CD14-positive monocyte (primary cell): Measurements from ENCODE around the gene ANK2. TPM values are rescaled to one million over a fixed set of nuclear protein-coding genes. Genes with fewer than 3 reads are reported as not detected.

Source experiments
- DNase-seq, 3 donors: peaks; one replicate each; pipeline ENCODE4 v3.0.0-alpha.2; 2011 to 2022
- H2AFZ ChIP-seq: 2 replicates; pipeline ENCODE4 v1.6.0; 2012; ENCODE audit warnings: mild to moderate bottlenecking, low read depth, low read length, inconsistent platforms; ENCODE audit not compliant: insufficient read depth, poor library complexity, severe bottlenecking
- H3K27ac ChIP-seq, 2 donors: 1 replicate in 1 of 2; 2 replicates in 1 of 2; pipeline ENCODE4 v1.5.1; 2012 to 2013; ENCODE audit warnings: low read length in 2 of 2, control low read depth in 1 of 2, inconsistent platforms in 1 of 2, low read depth in 1 of 2, mild to moderate bottlenecking in 1 of 2
- H3K27me3 ChIP-seq, 2 donors: one replicate each; pipeline versions ENCODE4 v1.6.0 to v1.6.1; 2011 to 2013; ENCODE audit warnings: low read length in 2 of 2; ENCODE audit not compliant: control insufficient read depth in 2 of 2, insufficient read depth in 2 of 2
- H3K36me3 ChIP-seq, 2 donors: replicated peaks in 1 of 2; 1 replicate in 1 of 2; 2 replicates in 1 of 2; pipeline versions ENCODE4 v1.5.1 to v1.6.1; 2012 to 2013; ENCODE audit warnings: low read length in 2 of 2, control low read depth in 1 of 2, inconsistent platforms in 1 of 2, mild to moderate bottlenecking in 1 of 2; ENCODE audit not compliant: insufficient read depth in 2 of 2, control insufficient read depth in 1 of 2
- H3K4me1 ChIP-seq, 2 donors: 1 replicate in 1 of 2; 2 replicates in 1 of 2; pipeline versions ENCODE4 v1.5.1 to v1.6.1; 2012 to 2013; ENCODE audit warnings: low read length in 2 of 2, control low read depth in 1 of 2, inconsistent platforms in 1 of 2, mild to moderate bottlenecking in 1 of 2, moderate library complexity in 1 of 2; ENCODE audit not compliant: insufficient read depth in 2 of 2, control insufficient read depth in 1 of 2
- H3K4me2 ChIP-seq: replicated peaks from 2 replicates; pipeline ENCODE3; 2012; ENCODE audit warnings: low read length, moderate library complexity, mild to moderate bottlenecking; ENCODE audit not compliant: poor library complexity, severe bottlenecking; ENCODE audit errors: extremely low read depth
- H3K4me3 ChIP-seq, 3 experiments: fragments of 200-600 bp in 1 of 3; sonication (generic) in 1 of 3; replicated peaks in 1 of 3; 1 replicate in 2 of 3; 2 replicates in 1 of 3; pipeline ENCODE4 v1.5.1; 2011 to 2013; ENCODE audit warnings: low read length in 3 of 3, mild to moderate bottlenecking in 3 of 3, control low read depth in 2 of 3, low read depth in 2 of 3, inconsistent platforms in 1 of 3, moderate library complexity in 1 of 3
- H3K79me2 ChIP-seq: 2 replicates; pipeline ENCODE4 v1.6.0; 2012; ENCODE audit warnings: mild to moderate bottlenecking, control low read depth, inconsistent platforms, low read length, moderate library complexity; ENCODE audit not compliant: insufficient read depth
- H3K9ac ChIP-seq: 2 replicates; pipeline ENCODE4 v1.6.0; 2017; ENCODE audit warnings: low read length, mild to moderate bottlenecking; ENCODE audit not compliant: insufficient read depth, poor library complexity, severe bottlenecking
- H3K9me3 ChIP-seq, 2 donors: replicated peaks in 1 of 2; 1 replicate in 1 of 2; 2 replicates in 1 of 2; pipeline versions ENCODE4 v1.5.1 to v1.6.1; 2012 to 2013; ENCODE audit warnings: low read length in 2 of 2, control low read depth in 1 of 2; ENCODE audit not compliant: control insufficient read depth in 1 of 2, insufficient read depth in 1 of 2
- H4K20me1 ChIP-seq: 2 replicates; pipeline ENCODE4 v1.6.0; 2012; ENCODE audit warnings: mild to moderate bottlenecking, low read length, control low read depth, moderate library complexity; ENCODE audit not compliant: insufficient read depth
- H3K27ac Mint-ChIP-seq, 7 donors: one replicate each; pipeline ENCODE4 v1.8.0; 2020; ENCODE audit warnings: mild to moderate bottlenecking in 7 of 7, mixed read lengths in 7 of 7, moderate library complexity in 6 of 7, inconsistent platforms in 2 of 7
- H3K27me3 Mint-ChIP-seq, 3 donors: one replicate each; pipeline ENCODE4 v1.8.0; 2021 to 2022; ENCODE audit warnings: low read depth in 3 of 3, mild to moderate bottlenecking in 3 of 3, mixed read lengths in 3 of 3, moderate library complexity in 3 of 3, inconsistent platforms in 1 of 3
- H3K36me3 Mint-ChIP-seq, 2 donors: one replicate each; pipeline ENCODE4 v1.8.0; 2020; ENCODE audit warnings: mixed read lengths in 2 of 2, inconsistent platforms in 1 of 2, mild to moderate bottlenecking in 1 of 2
- H3K4me1 Mint-ChIP-seq: one replicate; pipeline ENCODE4 v1.8.0; 2020; ENCODE audit warnings: mild to moderate bottlenecking, mixed read lengths
- H3K4me3 Mint-ChIP-seq, 2 donors: one replicate each; pipeline ENCODE4 v1.8.0; 2020; ENCODE audit warnings: mild to moderate bottlenecking in 2 of 2, mixed read lengths in 2 of 2, moderate library complexity in 1 of 2
- H3K9me3 Mint-ChIP-seq, 7 donors: one replicate each; pipeline ENCODE4 v1.8.0; 2020 to 2022; ENCODE audit warnings: mixed read lengths in 7 of 7, mild to moderate bottlenecking in 6 of 7, moderate library complexity in 6 of 7, inconsistent platforms in 2 of 7
- WGBS: methylation state at CpG from one replicate; pipeline ENCODE4 v1.1.5; 2013; ENCODE audit warnings: missing lambda C conversion rate; ENCODE audit not compliant: insufficient coverage; 5-methylcytosine and 5-hydroxymethylcytosine counted together
- intact Hi-C, 2 donors: fragments of 100-400 bp; cut with micrococcal nuclease; formaldehyde crosslinking; loops; one replicate each; pipeline versions ENCODE4 v1.15.0 to v1.15.1; 2023
- polyA plus RNA-seq, 3 donors: library from polyadenylated mRNA; depleted of rRNA in 1 of 3; unstranded in 2 of 3; stranded (reverse) in 1 of 3; fragments of 300-500 nt in 2 of 3; fragments of >200 nt in 1 of 3; fragmentation: Illumina TruSeq in 2 of 3; gene quantifications; 1 replicate in 2 of 3; 2 replicates in 1 of 3; pipeline ENCODE4 v1.2.3, GENCODE V29; 2012 to 2021
- TF ChIP-seq, protein P1 (sequence below): fragments of 200-600 bp; IDR thresholded peaks from one replicate; pipeline ENCODE4 v1.8.0; 2022; ENCODE audit warnings: antibody characterized with exemption, mild to moderate bottlenecking

Gene ANK2
- polyA plus RNA-seq, 3 donors = not detected

DNA sequence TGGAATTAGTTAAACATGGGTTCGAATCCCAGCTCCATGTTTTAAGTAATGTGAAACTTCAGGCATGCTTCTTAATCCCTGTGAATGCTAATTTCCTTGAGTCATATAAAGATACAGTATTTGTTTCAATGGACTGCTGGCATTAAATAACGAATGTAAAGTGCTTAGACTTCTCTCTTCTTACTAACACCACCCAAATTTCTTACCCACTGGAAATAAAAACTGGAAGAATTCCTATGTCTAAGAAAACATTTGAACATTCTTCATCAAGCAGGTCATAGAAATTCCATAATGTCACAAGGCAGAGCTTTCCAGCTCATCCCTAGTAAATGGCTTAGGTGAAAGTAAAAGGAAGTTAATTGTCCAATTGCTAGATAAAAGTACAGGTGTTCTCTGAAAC, 172.5 kb downstream of the ANK2 start:
- WGBS = no CpG with 5 or more reads among the region's 2 CpGs
- Histone ChIP-seq H3K9ac (no peak overlapping the region), H3K4me2 (no peak overlapping the region), H4K20me1 (no peaks in the 10 kb centered on the region), H3K79me2 (no peaks in the 10 kb centered on the region), H3K4me1 (no peaks in the 10 kb centered on the region), H3K27me3 (no peaks in the 10 kb centered on the region), H2AFZ (no peak overlapping the region), H3K27ac (no peak overlapping the region), H3K4me3 (no peak overlapping the region), H3K9me3 (no peaks in the 10 kb centered on the region), H3K36me3 (no peaks in the 10 kb centered on the region)
- TF ChIP-seq, protein P1, sequence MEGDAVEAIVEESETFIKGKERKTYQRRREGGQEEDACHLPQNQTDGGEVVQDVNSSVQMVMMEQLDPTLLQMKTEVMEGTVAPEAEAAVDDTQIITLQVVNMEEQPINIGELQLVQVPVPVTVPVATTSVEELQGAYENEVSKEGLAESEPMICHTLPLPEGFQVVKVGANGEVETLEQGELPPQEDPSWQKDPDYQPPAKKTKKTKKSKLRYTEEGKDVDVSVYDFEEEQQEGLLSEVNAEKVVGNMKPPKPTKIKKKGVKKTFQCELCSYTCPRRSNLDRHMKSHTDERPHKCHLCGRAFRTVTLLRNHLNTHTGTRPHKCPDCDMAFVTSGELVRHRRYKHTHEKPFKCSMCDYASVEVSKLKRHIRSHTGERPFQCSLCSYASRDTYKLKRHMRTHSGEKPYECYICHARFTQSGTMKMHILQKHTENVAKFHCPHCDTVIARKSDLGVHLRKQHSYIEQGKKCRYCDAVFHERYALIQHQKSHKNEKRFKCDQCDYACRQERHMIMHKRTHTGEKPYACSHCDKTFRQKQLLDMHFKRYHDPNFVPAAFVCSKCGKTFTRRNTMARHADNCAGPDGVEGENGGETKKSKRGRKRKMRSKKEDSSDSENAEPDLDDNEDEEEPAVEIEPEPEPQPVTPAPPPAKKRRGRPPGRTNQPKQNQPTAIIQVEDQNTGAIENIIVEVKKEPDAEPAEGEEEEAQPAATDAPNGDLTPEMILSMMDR = no peak
- Mint-ChIP-seq H3K9me3 (no peaks in the 10 kb centered on the region), H3K27me3 (no peaks in the 10 kb centered on the region), H3K36me3 (no peaks in the 10 kb centered on the region), H3K27ac (no peak overlapping the region), H3K4me3 (no peak overlapping the region), H3K4me1 (no peaks in the 10 kb centered on the region)
- intact Hi-C loops = no loop called here
- no peak for DNase-seq

- Mint-ChIP-seq H3K36me3 (no peaks in the 10 kb centered on the region), H3K9me3 (no peaks in the 10 kb centered on the region), H3K27ac (no peak overlapping the region), H3K4me3 (no peak overlapping the region), H3K4me1 (no peaks in the 10 kb centered on the region), H3K27me3 (no peaks in the 10 kb centered on the region)
- Histone ChIP-seq H4K20me1 (no peaks in the 10 kb centered on the region), H3K79me2 (no peaks in the 10 kb centered on the region), H3K4me1 (no peaks in the 10 kb centered on the region), H3K4me3 (no peak overlapping the region), H3K27ac (no peak overlapping the region), H2AFZ (no peak overlapping the region), H3K36me3 (no peaks in the 10 kb centered on the region), H3K9ac (no peak overlapping the region), H3K4me2 (no peak overlapping the region), H3K9me3 (no peaks in the 10 kb centered on the region), H3K27me3 (no peaks in the 10 kb centered on the region)
- DNase-seq = no peak
- intact Hi-C loops = no loop called here
- 100% methylated on average over 1 of the region's 2 CpGs for WGBS
- TF ChIP-seq, protein P1 = no peak
Observed at GRCh38 chr4:113222471-113222870, 173.0 kb downstream of the ANK2 start.
